Measurements from ENCODE around the gene S100Z. TPM values are rescaled to one million over a fixed set of nuclear protein-coding genes. Genes with fewer than 3 reads are reported as not detected.

Gene S100Z
- total RNA-seq, 1 donor from 2014 or later = 1.1 TPM

GRCh38 chr5:76861612-76862011 lies 11.8 kb downstream of the S100Z start:
- no peak overlapping the region for H3K27ac Mint-ChIP-seq
- H3K4me3 Mint-ChIP-seq (ENCODE audit: low read depth) = no peak overlapping the region
- peaks cover 4% of the 10 kb centered on the region for H3K36me3 Mint-ChIP-seq (ENCODE audit: low read depth)
- no peak for DNase-seq (ENCODE audit: low spot score)
- intact Hi-C loops (cut with micrococcal nuclease) = loop anchor here (10.0 kb wide), 1 partner anchor 633 kb away; the partner anchor contains the start of gene WDR41
- no peaks in the 10 kb centered on the region for H3K9me3 Mint-ChIP-seq
- no peaks in the 10 kb centered on the region for H3K27me3 Mint-ChIP-seq (ENCODE audit: low read depth)
- H3K4me1 Mint-ChIP-seq (ENCODE audit: low read depth) = peaks cover 2% of the 10 kb centered on the region

- H3K4me3 Mint-ChIP-seq (ENCODE audit: low read depth) = no peak overlapping the region
- H3K4me1 Mint-ChIP-seq (ENCODE audit: low read depth) = no peaks in the 10 kb centered on the region
- no peaks in the 10 kb centered on the region for H3K9me3 Mint-ChIP-seq
- H3K27ac Mint-ChIP-seq = no peak overlapping the region
- intact Hi-C loops (cut with micrococcal nuclease) = loop anchor here (10.0 kb wide), 1 partner anchor 632 kb away; the partner anchor contains the start of gene WDR41
- no peaks in the 10 kb centered on the region for H3K36me3 Mint-ChIP-seq (ENCODE audit: low read depth)
- DNase-seq (ENCODE audit: low spot score) = no peak
- no peaks in the 10 kb centered on the region for H3K27me3 Mint-ChIP-seq (ENCODE audit: low read depth)
These were observed 13.2 kb downstream of the S100Z start for GRCh38 chr5:76863001-76863400.

- Mint-ChIP-seq H3K9me3 (no peaks in the 10 kb centered on the region), H3K4me3 (ENCODE audit: low read depth) (no peak overlapping the region), H3K27ac (no peak overlapping the region), H3K27me3 (ENCODE audit: low read depth) (no peaks in the 10 kb centered on the region), H3K4me1 (ENCODE audit: low read depth) (no peaks in the 10 kb centered on the region), H3K36me3 (ENCODE audit: low read depth) (no peaks in the 10 kb centered on the region)
- intact Hi-C loops (cut with micrococcal nuclease) = loop anchor here (5.0 to 10.0 kb wide), 2 partner anchors 166 to 628 kb away; partner anchors contain the start of genes AGGF1 and WDR41
- no peak for DNase-seq (ENCODE audit: low spot score)
These were observed 16.7 kb downstream of the S100Z start for GRCh38 chr5:76866503-76866902.

GRCh38 chr5:76867038-76867437 lies 17.2 kb downstream of the S100Z start:
- intact Hi-C loops (cut with micrococcal nuclease) = loop anchor here (5.0 to 10.0 kb wide), 2 partner anchors 165 to 628 kb away; partner anchors contain the start of genes AGGF1 and WDR41
- H3K27ac Mint-ChIP-seq = no peak overlapping the region

GRCh38 chr5:76867827-76868693 lies 18.2 kb downstream of the S100Z start:
- intact Hi-C loops (cut with micrococcal nuclease) = loop anchor here (1.0 to 10.0 kb wide), 4 partner anchors 148 to 627 kb away; partner anchors contain the start of genes AGGF1 and WDR41
- H3K27me3 Mint-ChIP-seq (ENCODE audit: low read depth) = no peaks in the 10 kb centered on the region
- H3K4me3 Mint-ChIP-seq (ENCODE audit: low read depth) = no peak overlapping the region
- no peaks in the 10 kb centered on the region for H3K4me1 Mint-ChIP-seq (ENCODE audit: low read depth)
- peak; percentile 49 for DNase-seq (ENCODE audit: low spot score)
- H3K36me3 Mint-ChIP-seq (ENCODE audit: low read depth) = no peaks in the 10 kb centered on the region
- no peaks in the 10 kb centered on the region for H3K9me3 Mint-ChIP-seq
- H3K27ac Mint-ChIP-seq = no peak overlapping the region

More at GRCh38 chr5:76867038-76867437, 17.2 kb downstream of the S100Z start:
- Mint-ChIP-seq H3K27me3 (ENCODE audit: low read depth) (no peaks in the 10 kb centered on the region), H3K4me3 (ENCODE audit: low read depth) (no peak overlapping the region), H3K4me1 (ENCODE audit: low read depth) (no peaks in the 10 kb centered on the region), H3K36me3 (ENCODE audit: low read depth) (no peaks in the 10 kb centered on the region), H3K9me3 (no peaks in the 10 kb centered on the region)
- DNase-seq (ENCODE audit: low spot score) = no peak

- no peak for DNase-seq (ENCODE audit: low spot score)
- peaks cover 3% of the 10 kb centered on the region for H3K27me3 Mint-ChIP-seq (ENCODE audit: low read depth)
- no peaks in the 10 kb centered on the region for H3K9me3 Mint-ChIP-seq
- H3K4me3 Mint-ChIP-seq (ENCODE audit: low read depth) = no peak overlapping the region
- no peak overlapping the region for H3K27ac Mint-ChIP-seq
- intact Hi-C loops (cut with micrococcal nuclease) = no loop called here
- peaks cover 3% of the 10 kb centered on the region for H3K4me1 Mint-ChIP-seq (ENCODE audit: low read depth)
- no peaks in the 10 kb centered on the region for H3K36me3 Mint-ChIP-seq (ENCODE audit: low read depth)
These were observed 20.2 kb downstream of the S100Z start for GRCh38 chr5:76870046-76870445.

- intact Hi-C loops (cut with micrococcal nuclease) = no loop called here
- DNase-seq (ENCODE audit: low spot score) = no peak
- H3K36me3 Mint-ChIP-seq (ENCODE audit: low read depth) = no peaks in the 10 kb centered on the region
- no peak overlapping the region for H3K27ac Mint-ChIP-seq
- peaks cover 3% of the 10 kb centered on the region for H3K4me1 Mint-ChIP-seq (ENCODE audit: low read depth)
- H3K9me3 Mint-ChIP-seq = no peaks in the 10 kb centered on the region
- H3K4me3 Mint-ChIP-seq (ENCODE audit: low read depth) = no peak overlapping the region
- H3K27me3 Mint-ChIP-seq (ENCODE audit: low read depth) = peaks cover 3% of the 10 kb centered on the region
These were observed 24.3 kb downstream of the S100Z start for GRCh38 chr5:76874088-76874581.

GRCh38 chr5:76888733-76889300 lies 39.0 kb downstream of the S100Z start:
- H3K36me3 Mint-ChIP-seq (ENCODE audit: low read depth) = no peaks in the 10 kb centered on the region
- H3K27me3 Mint-ChIP-seq (ENCODE audit: low read depth) = peaks cover 17% of the 10 kb centered on the region
- no peak for DNase-seq (ENCODE audit: low spot score)
- H3K9me3 Mint-ChIP-seq = no peaks in the 10 kb centered on the region
- H3K27ac Mint-ChIP-seq = no peak overlapping the region
- H3K4me1 Mint-ChIP-seq (ENCODE audit: low read depth) = no peaks in the 10 kb centered on the region
- intact Hi-C loops (cut with micrococcal nuclease) = no loop called here
- H3K4me3 Mint-ChIP-seq (ENCODE audit: low read depth) = no peak overlapping the region

- intact Hi-C loops (cut with micrococcal nuclease) = no loop called here
- Mint-ChIP-seq H3K4me3 (ENCODE audit: low read depth) (no peak overlapping the region), H3K4me1 (ENCODE audit: low read depth) (no peaks in the 10 kb centered on the region), H3K9me3 (peaks cover 9% of the 10 kb centered on the region), H3K27me3 (ENCODE audit: low read depth) (peaks cover 23% of the 10 kb centered on the region), H3K36me3 (ENCODE audit: low read depth) (no peaks in the 10 kb centered on the region), H3K27ac (no peak overlapping the region)
- no peak for DNase-seq (ENCODE audit: low spot score)
These were observed 43.5 kb downstream of the S100Z start for GRCh38 chr5:76893294-76893693.

- intact Hi-C loops (cut with micrococcal nuclease) = no loop called here
- no peaks in the 10 kb centered on the region for H3K4me1 Mint-ChIP-seq (ENCODE audit: low read depth)
These were observed 46.4 kb downstream of the S100Z start for GRCh38 chr5:76896196-76896595.

GRCh38 chr5:76901522-76901921 lies 51.7 kb downstream of the S100Z start:
- H3K4me1 Mint-ChIP-seq (ENCODE audit: low read depth) = no peaks in the 10 kb centered on the region
- no peak overlapping the region for H3K4me3 Mint-ChIP-seq (ENCODE audit: low read depth)
- DNase-seq (ENCODE audit: low spot score) = no peak
- H3K36me3 Mint-ChIP-seq (ENCODE audit: low read depth) = no peaks in the 10 kb centered on the region
- H3K9me3 Mint-ChIP-seq = peaks cover 22% of the 10 kb centered on the region
- intact Hi-C loops (cut with micrococcal nuclease) = no loop called here
- peaks cover 5% of the 10 kb centered on the region for H3K27me3 Mint-ChIP-seq (ENCODE audit: low read depth)
- H3K27ac Mint-ChIP-seq = no peak overlapping the region

More at GRCh38 chr5:76896196-76896595, 46.4 kb downstream of the S100Z start:
- H3K36me3 Mint-ChIP-seq (ENCODE audit: low read depth) = no peaks in the 10 kb centered on the region
- no peak overlapping the region for H3K4me3 Mint-ChIP-seq (ENCODE audit: low read depth)
- DNase-seq (ENCODE audit: low spot score) = no peak
- H3K27me3 Mint-ChIP-seq (ENCODE audit: low read depth) = peaks cover 26% of the 10 kb centered on the region
- H3K27ac Mint-ChIP-seq = no peak overlapping the region
- peaks cover 26% of the 10 kb centered on the region for H3K9me3 Mint-ChIP-seq

GRCh38 chr5:76908166-76908565 lies 58.4 kb downstream of the S100Z start:
- Mint-ChIP-seq H3K27ac (no peak overlapping the region), H3K36me3 (ENCODE audit: low read depth) (no peaks in the 10 kb centered on the region), H3K9me3 (no peaks in the 10 kb centered on the region), H3K4me1 (ENCODE audit: low read depth) (no peaks in the 10 kb centered on the region), H3K27me3 (ENCODE audit: low read depth) (no peaks in the 10 kb centered on the region), H3K4me3 (ENCODE audit: low read depth) (no peak overlapping the region)
- no peak for DNase-seq (ENCODE audit: low spot score)
- intact Hi-C loops (cut with micrococcal nuclease) = no loop called here
